GM12878 (cell line): ENCODE measurements around the gene CYTH2. TPM values are rescaled to one million over a fixed set of nuclear protein-coding genes. Genes with fewer than 3 reads are reported as not detected.

Experiments used
- ATAC-seq: fragments of 200-7000 bp; cut with Tn5 transposase; 3 replicates; pipeline ENCODE4 v1.9.1; 2020; ENCODE audit warnings: mild to moderate bottlenecking, moderate library complexity
- BruUV-seq: library from RNA; stranded (reverse); fragments of 400-500 nt; replicated peaks from 2 replicates; lab custom pipeline; 2021; lab: Mats Ljungman, UMichigan
- CTCF ChIA-PET: fragments of 300-600 bp; sonication (Branson Sonifier 250); formaldehyde crosslinking; extraction: SDS; loops from one replicate; lab custom pipeline; 2021; ENCODE audit warnings: inconsistent platforms; lab: Yijun Ruan, JAX
- POLR2A ChIA-PET: fragments of 350-600 bp; formaldehyde crosslinking; extraction: SDS; loops from one replicate; lab custom pipeline; 2021; ENCODE audit warnings: inconsistent platforms; lab: Charles Lee
- RAD21 ChIA-PET: fragments of 300-600 bp; sonication (Branson Sonifier 250); formaldehyde crosslinking; loops from one replicate; lab custom pipeline; 2023; ENCODE audit warnings: antibody characterized with exemption; ENCODE audit not compliant: unreplicated experiment; lab: Charles Lee
- SMC1A ChIA-PET: fragments of 300-600 bp; sonication (Branson Sonifier 250); formaldehyde crosslinking; loops from one replicate; lab custom pipeline; 2023; ENCODE audit not compliant: unreplicated experiment, uncharacterized antibody; lab: Charles Lee
- DNase-seq: peaks from one replicate; pipeline ENCODE4 v3.0.0-alpha.2; 2011; ENCODE audit warnings: low read depth, low spot score
- FAIRE-seq: peaks from 3 replicates; lab custom pipeline; 2011; peaks lifted over from hg19 to GRCh38; lab: Jason Lieb, UNC
- H2AFZ ChIP-seq: 2 replicates; pipeline ENCODE4 v1.6.0; 2011; ENCODE audit warnings: low read depth, low read length, control low read depth; ENCODE audit not compliant: control insufficient read depth
- H3K27ac ChIP-seq: 2 replicates; pipeline ENCODE4 v1.5.1; 2011; ENCODE audit warnings: control low read depth; ENCODE audit not compliant: control insufficient read depth, insufficient read depth
- H3K27me3 ChIP-seq, 2 experiments: replicated peaks in 1 of 2; 2 replicates each; pipeline versions ENCODE4 v1.6.0 to v1.6.1; 2011; ENCODE audit warnings: low read length in 1 of 2; ENCODE audit not compliant: control insufficient read depth in 2 of 2, insufficient read depth in 2 of 2
- H3K36me3 ChIP-seq, 2 experiments: 2 replicates each; pipeline ENCODE4 v1.5.1; 2011; ENCODE audit warnings: low read length in 1 of 2; ENCODE audit not compliant: control insufficient read depth in 2 of 2, insufficient read depth in 2 of 2
- H3K4me1 ChIP-seq: 2 replicates; pipeline ENCODE4 v1.6.1; 2011; ENCODE audit warnings: mild to moderate bottlenecking, low read length, moderate library complexity, mixed read lengths; ENCODE audit not compliant: control insufficient read depth, insufficient read depth
- H3K4me2 ChIP-seq: 2 replicates; pipeline ENCODE4 v1.6.0; 2011; ENCODE audit warnings: control low read depth; ENCODE audit not compliant: control insufficient read depth, insufficient read depth
- H3K4me3 ChIP-seq: fragments of 200-600 bp; sonication (generic); 2 replicates; pipeline ENCODE4 v1.5.1; 2016
- H3K79me2 ChIP-seq: 2 replicates; pipeline ENCODE4 v1.6.0; 2011; ENCODE audit warnings: low read length; ENCODE audit not compliant: control insufficient read depth, insufficient read depth
- H3K9ac ChIP-seq: 2 replicates; pipeline ENCODE4 v1.8.0; 2011; ENCODE audit warnings: low read length, control low read depth, mixed read lengths; ENCODE audit not compliant: control insufficient read depth, insufficient read depth
- H3K9me3 ChIP-seq: replicated peaks from 3 replicates; pipeline ENCODE4 v1.5.1; 2011; ENCODE audit warnings: mild to moderate bottlenecking, low read length; ENCODE audit not compliant: control insufficient read depth, insufficient read depth
- H4K20me1 ChIP-seq: 2 replicates; pipeline ENCODE4 v1.6.0; 2011; ENCODE audit not compliant: control insufficient read depth, insufficient read depth
- TCF7 ChIP-seq: IDR thresholded peaks from 2 replicates; pipeline ENCODE4 v1.6.1; 2014; ENCODE audit warnings: antibody characterized with exemption, borderline replicate concordance
- WGBS: methylation state at CpG from one replicate; pipeline ENCODE4 v1.1.6; 2016; ENCODE audit warnings: low lambda C conversion rate; ENCODE audit not compliant: insufficient replicate concordance, insufficient coverage; ENCODE audit errors: missing lambda C conversion rate; 5-methylcytosine and 5-hydroxymethylcytosine counted together
- in situ Hi-C: fragments of 300-500 bp; cut with MboI; formaldehyde crosslinking; loops from 9 replicates; pipeline ENCODE4 v1.14.3; 2018; ENCODE audit warnings: mixed read lengths
- intact Hi-C: fragments of 100-400 bp; cut with micrococcal nuclease; formaldehyde crosslinking; loops from one replicate; pipeline ENCODE4 v1.14.2; 2022; ENCODE audit not compliant: unreplicated experiment
- polyA plus RNA-seq, 11 experiments: library from polyadenylated mRNA; depleted of rRNA in 4 of 11; unstranded in 6 of 11; stranded (reverse) in 5 of 11; fragments of >200 nt; fragmentation: Nextera tagmentation in 4 of 11; fragmentation: Illumina TruSeq in 1 of 11; extraction: Ambion mirVana in 4 of 11; extraction: Trizol in 1 of 11; gene quantifications; 1 replicate in 1 of 11; 2 replicates in 10 of 11; pipeline versions ENCODE4 v1.2.1 to v1.2.3, GENCODE V29; 2011 to 2016; ENCODE audit warnings: inconsistent platforms in 2 of 11, missing spikeins in 2 of 11, low read depth in 1 of 11
- total RNA-seq, 4 experiments: library from RNA; depleted of rRNA in 3 of 4; stranded (reverse); fragments of >200 nt in 3 of 4; fragmentation: Illumina TruSeq in 1 of 4; extraction: Trizol in 1 of 4; gene quantifications; 2 replicates each; pipeline versions ENCODE4 v1.2.1 to v1.2.3, GENCODE V29; 2013 to 2021
- TF ChIP-seq, protein P1 (sequence below): IDR thresholded peaks from 2 replicates; pipeline ENCODE4 v1.6.1; 2012; ENCODE audit warnings: improper control_type of control experiment, low read depth, low read length; ENCODE audit not compliant: insufficient replicate concordance

The CYTH2 gene
- total and polyA plus RNA-seq, 10 of the 15 experiments (the other 5 are each of a cell fraction or from before 2014, with no cell fraction given), result 1.3 to 31.9 (median 22.2) TPM

DNA sequence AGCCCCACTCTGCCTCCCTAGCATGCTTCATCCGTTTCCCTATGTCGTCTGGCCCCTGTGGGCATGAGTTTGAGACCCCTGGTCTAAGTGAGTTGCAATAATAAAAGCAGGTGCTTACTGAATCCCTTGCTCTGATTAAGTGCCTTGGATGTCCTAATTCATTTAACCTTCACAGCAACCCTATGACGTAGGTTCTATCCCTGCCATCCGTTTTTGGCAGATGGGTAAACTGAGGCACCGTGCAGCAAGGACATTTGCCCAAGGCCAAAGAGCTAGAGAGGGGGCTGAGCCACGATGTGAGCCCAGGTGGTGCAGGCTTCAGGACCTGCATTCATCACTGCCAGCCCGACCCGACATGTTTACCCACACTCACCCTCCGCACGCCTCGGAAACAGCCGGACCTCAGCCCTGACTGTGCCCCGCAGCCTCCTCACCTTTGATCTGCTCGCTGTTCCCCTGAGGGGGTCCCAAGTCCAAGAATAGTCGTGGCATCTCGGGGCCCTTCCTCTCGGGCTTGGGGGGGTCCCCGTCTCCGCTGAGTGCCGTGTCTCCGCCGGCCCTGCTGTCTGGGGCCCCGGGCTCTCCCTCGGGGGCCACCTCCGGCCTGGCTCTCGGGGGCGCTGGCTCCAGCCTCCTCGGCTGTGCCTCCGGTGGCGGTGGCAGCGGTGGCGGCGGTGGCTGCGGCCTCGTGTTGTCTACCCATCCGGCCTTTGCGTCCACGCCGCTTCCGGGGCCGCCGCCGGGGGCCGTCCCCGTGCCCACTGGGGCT lies 28.0 kb downstream of the CYTH2 start:
- no peak overlapping the region for H3K9ac ChIP-seq
- DNase-seq, result no peak
- TF ChIP-seq, protein P1, sequence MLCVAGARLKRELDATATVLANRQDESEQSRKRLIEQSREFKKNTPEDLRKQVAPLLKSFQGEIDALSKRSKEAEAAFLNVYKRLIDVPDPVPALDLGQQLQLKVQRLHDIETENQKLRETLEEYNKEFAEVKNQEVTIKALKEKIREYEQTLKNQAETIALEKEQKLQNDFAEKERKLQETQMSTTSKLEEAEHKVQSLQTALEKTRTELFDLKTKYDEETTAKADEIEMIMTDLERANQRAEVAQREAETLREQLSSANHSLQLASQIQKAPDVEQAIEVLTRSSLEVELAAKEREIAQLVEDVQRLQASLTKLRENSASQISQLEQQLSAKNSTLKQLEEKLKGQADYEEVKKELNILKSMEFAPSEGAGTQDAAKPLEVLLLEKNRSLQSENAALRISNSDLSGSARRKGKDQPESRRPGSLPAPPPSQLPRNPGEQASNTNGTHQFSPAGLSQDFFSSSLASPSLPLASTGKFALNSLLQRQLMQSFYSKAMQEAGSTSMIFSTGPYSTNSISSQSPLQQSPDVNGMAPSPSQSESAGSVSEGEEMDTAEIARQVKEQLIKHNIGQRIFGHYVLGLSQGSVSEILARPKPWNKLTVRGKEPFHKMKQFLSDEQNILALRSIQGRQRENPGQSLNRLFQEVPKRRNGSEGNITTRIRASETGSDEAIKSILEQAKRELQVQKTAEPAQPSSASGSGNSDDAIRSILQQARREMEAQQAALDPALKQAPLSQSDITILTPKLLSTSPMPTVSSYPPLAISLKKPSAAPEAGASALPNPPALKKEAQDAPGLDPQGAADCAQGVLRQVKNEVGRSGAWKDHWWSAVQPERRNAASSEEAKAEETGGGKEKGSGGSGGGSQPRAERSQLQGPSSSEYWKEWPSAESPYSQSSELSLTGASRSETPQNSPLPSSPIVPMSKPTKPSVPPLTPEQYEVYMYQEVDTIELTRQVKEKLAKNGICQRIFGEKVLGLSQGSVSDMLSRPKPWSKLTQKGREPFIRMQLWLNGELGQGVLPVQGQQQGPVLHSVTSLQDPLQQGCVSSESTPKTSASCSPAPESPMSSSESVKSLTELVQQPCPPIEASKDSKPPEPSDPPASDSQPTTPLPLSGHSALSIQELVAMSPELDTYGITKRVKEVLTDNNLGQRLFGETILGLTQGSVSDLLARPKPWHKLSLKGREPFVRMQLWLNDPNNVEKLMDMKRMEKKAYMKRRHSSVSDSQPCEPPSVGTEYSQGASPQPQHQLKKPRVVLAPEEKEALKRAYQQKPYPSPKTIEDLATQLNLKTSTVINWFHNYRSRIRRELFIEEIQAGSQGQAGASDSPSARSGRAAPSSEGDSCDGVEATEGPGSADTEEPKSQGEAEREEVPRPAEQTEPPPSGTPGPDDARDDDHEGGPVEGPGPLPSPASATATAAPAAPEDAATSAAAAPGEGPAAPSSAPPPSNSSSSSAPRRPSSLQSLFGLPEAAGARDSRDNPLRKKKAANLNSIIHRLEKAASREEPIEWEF, result no peak
- no peak for TF ChIP-seq TCF7
- WGBS, result 64% methylated on average over 38 of the region's 45 CpGs
- H3K4me1 ChIP-seq, result 0 out of 2 replicates have a peak, but pooled peaks cover 4% of the 10 kb centered on the region
- H3K4me3 ChIP-seq, result no peak overlapping the region
- RAD21 ChIA-PET, result no interaction called here
- H3K36me3 ChIP-seq, result no peaks in the 10 kb centered on the region
- no peaks in the 10 kb centered on the region for H3K9me3 ChIP-seq
- POLR2A ChIA-PET, result no interaction called here
- SMC1A ChIA-PET, result no interaction called here
- BruUV-seq, result no TSS peak
- in situ Hi-C loops, result no loop called here
- no peak overlapping the region for H3K27ac ChIP-seq
- H2AFZ ChIP-seq, result no peak overlapping the region
- no peak overlapping the region for H3K4me2 ChIP-seq
- H3K27me3 ChIP-seq, result peaks cover 1 to 3% of the 10 kb centered on the region in 2 experiments; a peak in 2 of 4 replicates
- intact Hi-C loops, result no loop called here
- H3K79me2 ChIP-seq, result no peaks in the 10 kb centered on the region
- ATAC-seq, result no peak
- CTCF ChIA-PET, result interaction anchor here (1.8 kb wide), 1 partner anchor 10 kb away, joined by 5 read pairs; no protein-coding TSS in a partner anchor
- H4K20me1 ChIP-seq, result no peaks in the 10 kb centered on the region
- FAIRE-seq, result no peak
